Kasumi-1 (cell line): Measurements from ENCODE around the gene SLC5A8.
A peak's percentile ranks its signal among the peaks of the same experiment; 100 is the strongest.

ENCODE experiments used
- DNase-seq, 2 experiments: peaks; one replicate each; lab custom pipeline; 2025; lab: John Stamatoyannopoulos, UW

SLC5A8 gene

GRCh38 chr12:101209319-101210302, at the start of gene SLC5A8:
Gene SLC5A8, minus strand, starts transcription at chr12:101210238. Its CDS starts 390 bp downstream, at chr12:101209848.
- DNase-seq = no peak

- no peak for DNase-seq
Measured at GRCh38 chr12:101257357-101257756, 47.3 kb upstream of the SLC5A8 start.

DNA sequence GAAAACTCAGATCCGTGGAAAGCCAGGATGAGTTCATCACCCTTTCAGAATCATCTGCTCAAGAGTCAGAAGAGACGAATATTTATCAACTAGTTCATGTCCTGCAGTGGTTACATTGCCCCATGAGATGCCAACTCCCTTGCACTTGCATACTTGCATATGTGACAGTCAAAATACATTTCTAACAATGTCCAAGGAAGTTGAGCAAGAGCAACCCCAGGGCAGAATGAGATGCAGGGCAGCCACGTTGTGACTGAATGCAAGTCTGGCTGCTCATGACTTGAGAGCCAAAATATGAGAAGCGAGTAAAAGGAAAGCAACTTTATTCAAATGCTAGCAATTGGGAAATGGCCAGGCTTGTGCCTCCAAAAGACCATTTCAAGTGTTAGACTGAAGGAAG, 46.2 kb upstream of the SLC5A8 start:
- DNase-seq = no peak

GRCh38 chr12:101243616-101244015, 33.6 kb upstream of the SLC5A8 start:
- no peak for DNase-seq

DNA sequence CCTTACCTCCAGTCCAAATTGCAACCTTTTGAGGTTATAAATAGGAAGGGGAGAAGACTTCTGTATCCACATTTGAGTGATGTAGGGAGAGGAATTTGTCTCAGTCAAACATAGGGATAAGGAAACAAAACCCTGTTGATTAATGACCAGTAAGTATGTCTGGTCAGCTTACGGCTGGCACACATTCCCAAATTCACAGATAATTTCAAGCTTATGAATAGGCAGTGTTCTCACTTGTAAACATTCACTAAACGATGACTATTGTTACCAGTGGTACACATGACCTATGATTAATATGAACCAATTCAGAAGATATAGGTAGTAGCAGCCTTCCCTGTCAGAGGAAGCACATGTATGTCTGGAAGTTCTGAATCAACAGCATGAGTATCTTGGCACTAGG, 33.0 kb upstream of the SLC5A8 start:
- no peak for DNase-seq

DNA sequence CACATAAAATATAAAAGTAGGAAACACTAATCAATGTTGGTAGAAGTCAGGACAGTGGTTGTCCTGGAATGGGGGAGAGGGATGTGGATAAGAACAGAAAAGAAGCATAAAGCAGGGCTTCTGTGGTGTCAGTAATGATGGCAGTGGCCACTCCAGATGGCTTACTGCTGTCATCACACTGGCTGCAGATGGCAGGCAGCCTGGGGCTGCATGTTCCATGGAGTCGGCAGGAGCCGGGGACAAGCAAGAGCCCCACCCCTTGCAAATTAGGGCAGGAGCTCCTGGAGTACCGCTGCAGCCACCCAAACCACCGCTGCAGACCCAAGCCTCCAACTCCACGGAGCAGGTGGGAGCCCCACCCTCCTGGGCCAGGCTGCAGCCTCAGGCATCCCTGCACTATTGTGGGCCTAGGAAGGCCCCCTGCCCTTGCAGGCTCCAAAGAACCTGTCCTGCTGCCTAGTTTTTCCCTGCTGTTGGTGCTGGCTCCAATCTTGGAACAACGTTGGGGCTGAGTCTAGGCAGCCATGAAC, 28.8 kb upstream of the SLC5A8 start:
- DNase-seq = no peak

GRCh38 chr12:101238306-101238705, 28.3 kb upstream of the SLC5A8 start:
- DNase-seq = no peak

GRCh38 chr12:101235686-101236085, 25.6 kb upstream of the SLC5A8 start:
- DNase-seq = no peak

DNA sequence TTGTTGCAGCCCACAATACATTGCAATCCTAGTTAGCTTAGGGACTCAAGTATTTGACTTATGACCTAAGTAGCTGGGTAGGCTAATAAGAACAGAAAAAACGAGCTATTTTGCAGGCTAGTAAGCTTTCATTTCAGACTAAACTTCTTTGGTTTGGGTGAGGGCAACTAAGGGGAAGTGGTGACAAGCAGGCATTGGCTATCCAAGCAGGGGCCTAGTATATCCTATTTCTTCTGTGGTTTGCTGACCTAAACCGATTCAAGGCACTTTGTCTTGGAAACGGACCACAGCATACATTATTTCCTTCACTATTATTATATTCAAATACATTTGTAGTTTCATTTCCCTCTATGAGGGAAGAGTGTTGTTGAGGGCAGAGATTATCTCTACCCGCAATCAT, 21.6 kb upstream of the SLC5A8 start:
- DNase-seq = no peak

- DNase-seq = no peak
Measured at GRCh38 chr12:101230547-101230946, 20.5 kb upstream of the SLC5A8 start.

DNA sequence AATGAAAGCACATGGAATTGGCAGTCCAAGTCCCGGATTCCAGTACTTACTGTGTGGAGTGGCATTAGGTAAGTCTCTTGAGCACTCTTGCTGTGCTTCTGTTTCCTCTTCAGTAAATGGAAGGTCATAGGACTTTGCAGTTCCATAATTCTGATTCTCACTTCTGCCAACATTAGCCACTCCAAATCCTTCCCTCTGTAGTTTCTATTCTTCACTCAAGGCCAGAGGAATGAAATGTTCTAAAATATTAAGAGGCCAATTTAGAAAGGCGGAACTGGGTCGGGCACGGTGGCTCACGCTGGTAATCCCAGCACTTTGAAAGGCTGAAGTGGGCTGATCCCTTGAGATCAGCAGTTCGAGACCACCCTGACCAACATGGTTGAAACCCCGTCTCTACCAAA, 19.8 kb upstream of the SLC5A8 start:
- DNase-seq = no peak

GRCh38 chr12:101221301-101221700, 11.3 kb upstream of the SLC5A8 start:
- DNase-seq = no peak

DNA sequence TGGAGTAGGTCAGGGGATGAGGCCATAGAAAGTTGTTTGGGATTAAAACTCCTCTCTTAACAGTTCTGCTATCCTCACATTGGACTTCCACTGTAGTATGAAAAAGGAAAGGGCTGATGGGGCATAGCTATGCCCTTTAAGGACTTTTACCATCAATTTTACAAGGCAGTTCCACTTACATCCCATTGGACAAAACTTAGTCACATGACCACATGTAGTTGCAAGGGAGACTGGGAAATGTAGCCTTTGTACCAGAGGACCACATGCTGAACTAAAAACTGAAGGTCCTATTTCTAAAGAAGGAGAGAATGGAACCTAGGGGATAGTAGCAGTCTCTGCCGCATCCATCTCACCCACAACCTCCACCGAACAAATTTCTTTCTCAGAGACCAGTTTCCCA, 6.8 kb upstream of the SLC5A8 start:
- no peak for DNase-seq

GRCh38 chr12:101207086-101207780, 2.8 kb downstream of the SLC5A8 start:
- DNase-seq = no peak

GRCh38 chr12:101204602-101205304, 5.3 kb downstream of the SLC5A8 start:
- DNase-seq = no peak

- no peak for DNase-seq
Measured at GRCh38 chr12:101200824-101201223, 9.2 kb downstream of the SLC5A8 start.

GRCh38 chr12:101200145-101200544, 9.9 kb downstream of the SLC5A8 start:
- no peak for DNase-seq

DNA sequence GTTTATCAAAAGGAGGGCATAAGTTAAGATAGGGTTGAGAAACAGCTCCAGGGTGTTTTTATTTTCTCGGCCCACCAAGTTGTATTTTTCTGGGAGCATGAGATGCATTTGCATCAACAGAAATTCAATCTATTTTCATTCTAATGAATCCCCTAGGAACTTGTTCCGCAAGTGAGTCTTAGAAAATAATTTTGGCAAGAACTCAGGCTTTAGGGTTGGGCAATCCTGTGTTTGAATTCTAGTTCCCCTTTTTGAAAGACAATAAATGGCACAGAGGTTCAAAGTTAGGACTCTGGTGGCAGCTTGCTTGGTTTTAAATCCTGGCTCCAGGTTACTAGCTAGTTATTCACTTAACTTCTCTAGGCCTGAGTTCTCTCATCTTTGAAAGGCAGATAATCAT, 23.7 kb downstream of the SLC5A8 start:
- peak; percentile 43 to 61 for DNase-seq

DNA sequence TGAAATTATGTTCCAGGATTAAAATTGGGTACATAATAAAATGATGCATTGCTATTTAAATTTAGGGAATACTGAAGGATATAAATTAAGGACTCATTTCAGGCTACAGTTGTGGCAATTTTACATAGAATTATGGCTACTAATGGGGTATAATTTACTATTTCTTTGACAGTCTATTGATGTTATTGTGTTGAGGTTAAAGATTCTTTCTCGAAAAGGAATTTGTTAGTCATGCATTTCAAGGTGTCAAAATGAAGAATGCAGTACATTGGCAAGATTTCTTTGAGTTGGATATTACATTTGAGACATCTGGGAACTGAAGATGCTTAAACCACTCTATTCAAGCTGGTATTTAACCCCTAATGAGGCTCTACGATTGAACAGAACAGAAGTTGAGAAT, 28.3 kb downstream of the SLC5A8 start:
- DNase-seq = no peak

DNA sequence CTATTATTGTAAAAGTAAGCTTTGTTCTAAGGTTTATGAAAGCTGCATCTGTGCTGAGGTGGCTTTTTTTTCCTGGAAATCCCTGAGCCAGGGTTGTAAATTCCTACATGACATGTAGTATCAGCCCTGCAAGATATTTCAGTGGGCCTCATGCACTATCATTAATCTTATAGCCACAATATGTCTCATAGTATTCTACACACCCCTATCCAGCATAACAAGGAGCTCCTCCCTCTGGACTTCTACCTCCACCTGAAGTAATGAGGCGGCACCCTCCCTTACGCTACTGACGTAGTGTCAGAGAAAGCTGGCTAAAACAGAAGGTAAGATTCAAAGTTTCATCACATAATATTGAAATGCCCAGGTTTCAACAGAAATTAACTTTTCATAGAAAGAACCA, 35.5 kb downstream of the SLC5A8 start:
- no peak for DNase-seq

DNA sequence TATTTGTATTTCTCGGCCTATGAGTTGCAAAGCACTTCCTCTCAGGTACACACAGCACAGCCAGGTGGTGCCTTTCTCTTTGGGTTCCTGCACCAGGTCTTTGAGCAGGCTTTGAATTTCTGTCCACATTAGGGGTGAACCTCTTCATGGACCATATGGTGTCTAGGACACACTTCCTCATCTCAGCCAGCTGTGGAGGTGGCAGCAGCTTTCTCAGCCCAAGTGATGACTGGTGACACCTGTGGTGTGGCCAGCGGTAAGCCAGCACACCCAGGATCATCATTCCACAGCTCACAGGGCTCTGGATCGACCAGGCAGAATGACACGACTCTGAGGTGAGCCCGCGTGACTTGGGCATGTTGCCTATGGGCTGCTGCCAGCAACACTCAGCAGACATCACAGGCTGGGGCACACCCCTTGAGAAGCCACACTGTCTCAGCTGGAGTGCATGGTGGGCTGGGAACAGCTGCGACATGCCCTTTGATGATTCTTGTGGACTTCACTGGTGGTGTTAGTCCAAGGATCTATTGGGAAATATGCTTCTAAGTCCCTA, 36.8 kb downstream of the SLC5A8 start:
- DNase-seq = no peak

- DNase-seq = no peak
Measured at GRCh38 chr12:101172316-101172715, 37.7 kb downstream of the SLC5A8 start.
